IMR-90 (cell line): ENCODE data around the gene KCNH6. TPM values are rescaled to one million over a fixed set of nuclear protein-coding genes. Genes with fewer than 3 reads are reported as not detected.

Source experiments
- CEBPB ChIP-seq: IDR thresholded peaks from 2 replicates; pipeline ENCODE4 v1.6.1; 2012; ENCODE audit warnings: low read depth, low read length, improper control_type of control experiment
- polyA plus RNA-seq, 3 experiments: library from polyadenylated mRNA; depleted of rRNA; stranded (reverse); fragments of >200 nt; gene quantifications; 2 replicates each; pipeline ENCODE4 v1.2.3, GENCODE V29; 2012; ENCODE audit warnings: low replicate concordance in 1 of 3
- total RNA-seq: library from RNA; depleted of rRNA; stranded (reverse); fragments of >200 nt; gene quantifications from 2 replicates; pipeline ENCODE4 v1.2.3, GENCODE V29; 2012
- TF ChIP-seq, protein P1 (sequence below): fragments of 150-350 bp; IDR thresholded peaks from 2 replicates; pipeline ENCODE4 v1.6.1; 2017; ENCODE audit warnings: mild to moderate bottlenecking, antibody characterized with exemption, low read length, low read depth

KCNH6 gene
- total and polyA plus RNA-seq, 2 of the 4 experiments (the other 2 are of a cell fraction) = 0.17 to 0.18 TPM

DNA sequence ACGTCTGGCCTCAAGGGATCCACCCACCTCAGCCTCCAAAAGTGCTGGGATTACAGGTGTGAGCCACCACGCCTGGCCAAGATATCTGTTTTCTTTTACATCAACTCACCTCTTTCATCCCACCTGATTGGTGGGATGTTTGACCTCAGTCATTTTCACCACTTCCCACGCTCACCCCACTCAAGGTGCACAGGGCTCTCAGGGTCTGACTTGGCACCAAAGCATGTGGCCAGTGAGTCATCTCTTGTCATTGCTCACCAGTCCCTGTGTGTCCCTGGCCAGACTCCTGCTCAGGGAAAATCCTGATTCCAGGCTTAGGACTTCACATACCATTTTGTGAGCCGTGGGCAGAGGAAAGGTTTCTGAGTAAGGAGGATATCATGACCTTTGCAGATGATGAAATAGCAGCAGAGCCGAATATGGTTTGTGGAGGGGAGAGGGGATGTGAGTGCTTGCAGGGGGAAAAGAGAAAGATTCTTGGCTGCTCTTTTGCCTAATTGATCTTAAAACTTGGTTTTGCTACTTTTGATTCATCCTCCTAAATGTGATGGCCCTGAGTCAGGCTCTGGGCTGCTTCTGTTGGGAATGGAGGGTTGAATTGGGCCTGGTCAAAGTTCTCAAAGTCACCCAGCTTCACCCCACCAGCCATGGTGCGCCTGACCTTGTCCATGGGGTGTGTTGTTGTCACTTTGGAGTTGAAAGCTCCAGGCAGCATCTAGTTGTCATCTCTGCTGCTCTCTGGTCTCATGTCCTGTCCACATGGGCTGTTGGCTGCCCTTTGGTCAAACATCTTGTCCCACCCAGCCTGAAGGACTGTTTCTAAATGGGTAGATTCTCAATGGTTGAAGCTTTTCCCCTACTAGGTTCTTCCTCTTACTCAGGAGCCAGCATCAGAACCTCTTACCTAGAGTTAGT is 6.0 kb upstream of the KCNH6 start (continued):
- TF ChIP-seq, protein P1, sequence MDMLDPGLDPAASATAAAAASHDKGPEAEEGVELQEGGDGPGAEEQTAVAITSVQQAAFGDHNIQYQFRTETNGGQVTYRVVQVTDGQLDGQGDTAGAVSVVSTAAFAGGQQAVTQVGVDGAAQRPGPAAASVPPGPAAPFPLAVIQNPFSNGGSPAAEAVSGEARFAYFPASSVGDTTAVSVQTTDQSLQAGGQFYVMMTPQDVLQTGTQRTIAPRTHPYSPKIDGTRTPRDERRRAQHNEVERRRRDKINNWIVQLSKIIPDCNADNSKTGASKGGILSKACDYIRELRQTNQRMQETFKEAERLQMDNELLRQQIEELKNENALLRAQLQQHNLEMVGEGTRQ = peak; percentile 31; the same call in 1 of the 2 replicates
- TF ChIP-seq CEBPB = peak; percentile 87
